Activated naive CD8-positive, alpha-beta T cell treated with anti-CD3 and anti-CD28 coated beads, Interleukin-2, amount 50 U/mL, for 16 hours (primary cell): Measurements from ENCODE around the gene TRIO.

Experiments
- DNase-seq: peaks from one replicate; pipeline ENCODE4 v3.0.0-alpha.2; 2020; ENCODE audit warnings: low read depth, low spot score

Gene TRIO

GRCh38 chr5:14325369-14325768 is 182.2 kb downstream of the TRIO start:
- DNase-seq, result no peak

GRCh38 chr5:14326035-14326903 is 183.1 kb downstream of the TRIO start:
- DNase-seq, result no peak

GRCh38 chr5:14327624-14328023 is 184.5 kb downstream of the TRIO start:
- no peak for DNase-seq

- no peak for DNase-seq
Observed at GRCh38 chr5:14328144-14328543, 185.0 kb downstream of the TRIO start.

- DNase-seq, result no peak
Observed at GRCh38 chr5:14330291-14330690, 187.1 kb downstream of the TRIO start.

- DNase-seq, result no peak
Observed at GRCh38 chr5:14330729-14331385, 187.7 kb downstream of the TRIO start.

- DNase-seq, result no peak
Observed at GRCh38 chr5:14331386-14331781, 188.2 kb downstream of the TRIO start.

- DNase-seq, result no peak
Observed at GRCh38 chr5:14332038-14332631, 189.0 kb downstream of the TRIO start.

GRCh38 chr5:14332746-14333145 is 189.6 kb downstream of the TRIO start:
- DNase-seq, result no peak

- DNase-seq, result no peak
Observed at GRCh38 chr5:14337593-14337992, 194.5 kb downstream of the TRIO start.

GRCh38 chr5:14339468-14339867 is 196.3 kb downstream of the TRIO start:
- no peak for DNase-seq

GRCh38 chr5:14341571-14342230 is 198.6 kb downstream of the TRIO start:
- DNase-seq, result no peak

- DNase-seq, result no peak
Observed at GRCh38 chr5:14342306-14342705, 199.2 kb downstream of the TRIO start.

GRCh38 chr5:14343376-14343775 is 200.2 kb downstream of the TRIO start:
- no peak for DNase-seq

- no peak for DNase-seq
Observed at GRCh38 chr5:14347522-14347921, 204.4 kb downstream of the TRIO start.

GRCh38 chr5:14348142-14348541 is 205.0 kb downstream of the TRIO start:
- DNase-seq, result no peak

GRCh38 chr5:14349029-14349428 is 205.9 kb downstream of the TRIO start:
- DNase-seq, result no peak

GRCh38 chr5:14351086-14351661 is 208.0 kb downstream of the TRIO start:
- DNase-seq, result no peak

- DNase-seq, result peak; percentile 17
Observed at GRCh38 chr5:14351845-14352712, 208.9 kb downstream of the TRIO start.

GRCh38 chr5:14353726-14354474 is 210.8 kb downstream of the TRIO start:
- DNase-seq, result no peak
